Erythroblast (primary cell): Measurements from ENCODE around the gene STK17A.

Experiments
- GATA1 ChIP-seq: IDR thresholded peaks from 2 replicates; pipeline ENCODE4 v1.6.1; 2011; ENCODE audit warnings: low read depth, mild to moderate bottlenecking, control low read depth, low read length, moderate library complexity
- POLR2A ChIP-seq: IDR thresholded peaks from 2 replicates; pipeline ENCODE4 v1.6.1; 2011; ENCODE audit warnings: mild to moderate bottlenecking, low read length

GRCh38 chr7:43631559-43631958 is 48.7 kb downstream of the STK17A start:
- TF ChIP-seq POLR2A (no peak), GATA1 (no peak)
